H1 (cell line): ENCODE data around the gene KIF26B. TPM values are rescaled to one million over a fixed set of nuclear protein-coding genes. Genes with fewer than 3 reads are reported as not detected.

Experiments
- CBX8 ChIP-seq: fragments of 300-800, 300-1000 bp; sonication (generic); IDR thresholded peaks from 2 replicates; pipeline ENCODE4 v1.7.1; 2016; ENCODE audit warnings: low read depth, low read length, borderline replicate concordance
- RXRA ChIP-seq: IDR thresholded peaks from 2 replicates; pipeline ENCODE4 v1.6.1; 2011; ENCODE audit warnings: low read depth, mild to moderate bottlenecking, low read length, moderate library complexity; ENCODE audit not compliant: insufficient read depth
- polyA plus RNA-seq, 7 experiments: library from polyadenylated mRNA; depleted of rRNA in 3 of 7; stranded (reverse) in 5 of 7; unstranded in 2 of 7; fragments of >200 nt in 5 of 7; fragments of 200-250 nt in 2 of 7; gene quantifications; 1 replicate in 5 of 7; 2 replicates in 1 of 7; 4 replicates in 1 of 7; pipeline versions ENCODE4 v1.2.1 to v1.2.3, GENCODE V29; 2011 to 2013; ENCODE audit warnings: missing spikeins in 2 of 7, mixed read lengths in 2 of 7
- total RNA-seq: library from RNA; stranded (reverse); fragmentation: NEBNext Ultra II Directional; extraction: Animal tissue kit (Norgen Biotek cat#: 25700); gene quantifications from 2 replicates; pipeline ENCODE4 v1.2.1, GENCODE V29; 2021

Gene KIF26B
- total and polyA plus RNA-seq, 2 of the 8 experiments (the other 6 are each of a cell fraction or from before 2014, with no cell fraction given): 0.06 to 0.28 TPM

DNA sequence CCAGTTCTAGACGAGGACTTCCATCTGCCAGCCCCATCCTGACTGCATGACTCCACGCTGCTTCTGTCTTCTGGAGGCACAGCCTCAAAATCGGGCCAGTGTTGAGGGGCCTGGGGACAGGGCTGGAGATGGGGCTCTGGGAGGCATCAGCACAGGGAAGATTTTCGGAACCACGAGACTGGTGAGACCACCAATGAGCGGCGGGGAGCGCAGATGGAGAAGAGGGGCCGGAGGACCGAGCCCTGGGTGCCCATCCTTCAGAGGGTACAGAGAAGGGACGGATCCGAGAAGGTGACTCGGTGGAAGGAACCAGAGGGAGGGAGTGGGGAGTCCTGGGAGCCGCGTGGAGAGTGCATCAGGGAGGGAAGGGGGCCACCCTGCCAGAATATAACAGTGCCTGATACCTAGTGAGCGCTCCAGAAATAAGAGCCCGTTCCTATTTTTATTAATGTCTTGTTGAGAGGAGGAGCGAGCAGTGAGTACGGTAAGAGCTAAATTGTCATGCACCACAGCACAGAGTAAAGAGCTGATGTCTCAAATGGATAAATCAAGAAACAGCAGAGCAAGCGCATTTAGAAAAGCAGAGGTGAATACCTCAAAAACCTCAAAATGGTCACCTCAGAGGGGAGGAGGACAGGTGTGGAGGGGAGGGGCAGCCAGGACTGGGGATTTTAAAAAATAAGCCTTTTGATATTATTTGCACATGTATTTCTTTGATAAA lies 26.2 kb upstream of the KIF26B start (continued):
- TF ChIP-seq CBX8: no peak
- TF ChIP-seq RXRA: no peak
